MCF 10A (cell line): ENCODE data around the gene ZIC1. TPM values are rescaled to one million over a fixed set of nuclear protein-coding genes. Genes with fewer than 3 reads are reported as not detected.

Experiments used
- BruUV-seq: library from RNA; stranded (reverse); fragments of 400-500 nt; replicated peaks from 2 replicates; lab custom pipeline; 2021; lab: Mats Ljungman, UMichigan
- CTCF ChIA-PET: fragments of 300-600 bp; sonication (Branson Sonifier 250); formaldehyde crosslinking; extraction: SDS; loops from one replicate; lab custom pipeline; 2021; ENCODE audit warnings: antibody characterized with exemption, inconsistent platforms; lab: Yijun Ruan, JAX
- POLR2A ChIA-PET: fragments of 300-600, 350-650 bp; sonication (Branson Sonifier 250); formaldehyde crosslinking; extraction: SDS; loops from one replicate; lab custom pipeline; 2020; ENCODE audit warnings: antibody characterized with exemption, inconsistent platforms; lab: Yijun Ruan, JAX
- DNase-seq: peaks from one replicate; pipeline ENCODE4 v3.0.0-alpha.2; 2018; ENCODE audit not compliant: unreplicated experiment
- H3K27ac Mint-ChIP-seq: one replicate; pipeline ENCODE4 v1.8.0; 2022; ENCODE audit warnings: mild to moderate bottlenecking, low read depth, mixed read lengths; ENCODE audit not compliant: unreplicated experiment
- H3K27me3 Mint-ChIP-seq: one replicate; pipeline ENCODE4 v1.8.0; 2022; ENCODE audit warnings: mixed read lengths; ENCODE audit not compliant: insufficient read depth, unreplicated experiment
- H3K36me3 Mint-ChIP-seq: one replicate; pipeline ENCODE4 v1.8.0; 2022; ENCODE audit warnings: mild to moderate bottlenecking, moderate library complexity, mixed read lengths; ENCODE audit not compliant: insufficient read depth, unreplicated experiment
- H3K4me1 Mint-ChIP-seq: one replicate; pipeline ENCODE4 v1.8.0; 2022; ENCODE audit warnings: mixed read lengths; ENCODE audit not compliant: insufficient read depth, unreplicated experiment
- H3K4me3 Mint-ChIP-seq: one replicate; pipeline ENCODE4 v1.8.0; 2022; ENCODE audit warnings: mild to moderate bottlenecking, moderate library complexity, mixed read lengths; ENCODE audit not compliant: unreplicated experiment
- H3K9me3 Mint-ChIP-seq: one replicate; pipeline ENCODE4 v1.8.0; 2022; ENCODE audit warnings: mixed read lengths; ENCODE audit not compliant: unreplicated experiment
- CTCF ChIP-seq: fragments of 200-600 bp; IDR thresholded peaks from one replicate; pipeline ENCODE4 v1.8.0; 2022; ENCODE audit warnings: antibody characterized with exemption, mild to moderate bottlenecking; ENCODE audit not compliant: unreplicated experiment
- intact Hi-C: fragments of 100-400 bp; cut with micrococcal nuclease; formaldehyde crosslinking; loops from 2 replicates; pipeline ENCODE4 v1.14.1; 2022
- total RNA-seq: library from RNA; stranded (reverse); gene quantifications from 2 replicates; pipeline ENCODE4 v1.2.3, GENCODE V29; 2022

ZIC1 gene
- total RNA-seq, 1 experiment from 2014 or later = not detected

GRCh38 chr3:147418808-147419701, 9.9 kb downstream of the ZIC1 start:
- no peak for DNase-seq
- intact Hi-C loops = no loop called here
- H3K4me1 Mint-ChIP-seq = no peaks in the 10 kb centered on the region
- ChIA-PET POLR2A (no interaction called here), CTCF (interaction anchor here (0.6 kb wide), 1 partner anchor 696 kb away, joined by 5 read pairs; no protein-coding TSS in a partner anchor)
- no peak overlapping the region for H3K27ac Mint-ChIP-seq
- H3K36me3 Mint-ChIP-seq = no peaks in the 10 kb centered on the region
- H3K4me3 Mint-ChIP-seq = no peak overlapping the region
- BruUV-seq = no TSS peak
- H3K9me3 Mint-ChIP-seq = no peaks in the 10 kb centered on the region
- peaks cover 21% of the 10 kb centered on the region for H3K27me3 Mint-ChIP-seq
- TF ChIP-seq CTCF = no peak

GRCh38 chr3:147419781-147420224, 10.6 kb downstream of the ZIC1 start:
- no peak for DNase-seq
- H3K9me3 Mint-ChIP-seq = no peaks in the 10 kb centered on the region
- no peak overlapping the region for H3K4me3 Mint-ChIP-seq
- no peaks in the 10 kb centered on the region for H3K36me3 Mint-ChIP-seq
- POLR2A ChIA-PET = no interaction called here
- TF ChIP-seq CTCF = no peak
- no peak overlapping the region for H3K27ac Mint-ChIP-seq
- intact Hi-C loops = no loop called here
- no TSS peak for BruUV-seq
- CTCF ChIA-PET = no interaction called here
- peaks cover 24% of the 10 kb centered on the region for H3K27me3 Mint-ChIP-seq
- no peaks in the 10 kb centered on the region for H3K4me1 Mint-ChIP-seq

DNA sequence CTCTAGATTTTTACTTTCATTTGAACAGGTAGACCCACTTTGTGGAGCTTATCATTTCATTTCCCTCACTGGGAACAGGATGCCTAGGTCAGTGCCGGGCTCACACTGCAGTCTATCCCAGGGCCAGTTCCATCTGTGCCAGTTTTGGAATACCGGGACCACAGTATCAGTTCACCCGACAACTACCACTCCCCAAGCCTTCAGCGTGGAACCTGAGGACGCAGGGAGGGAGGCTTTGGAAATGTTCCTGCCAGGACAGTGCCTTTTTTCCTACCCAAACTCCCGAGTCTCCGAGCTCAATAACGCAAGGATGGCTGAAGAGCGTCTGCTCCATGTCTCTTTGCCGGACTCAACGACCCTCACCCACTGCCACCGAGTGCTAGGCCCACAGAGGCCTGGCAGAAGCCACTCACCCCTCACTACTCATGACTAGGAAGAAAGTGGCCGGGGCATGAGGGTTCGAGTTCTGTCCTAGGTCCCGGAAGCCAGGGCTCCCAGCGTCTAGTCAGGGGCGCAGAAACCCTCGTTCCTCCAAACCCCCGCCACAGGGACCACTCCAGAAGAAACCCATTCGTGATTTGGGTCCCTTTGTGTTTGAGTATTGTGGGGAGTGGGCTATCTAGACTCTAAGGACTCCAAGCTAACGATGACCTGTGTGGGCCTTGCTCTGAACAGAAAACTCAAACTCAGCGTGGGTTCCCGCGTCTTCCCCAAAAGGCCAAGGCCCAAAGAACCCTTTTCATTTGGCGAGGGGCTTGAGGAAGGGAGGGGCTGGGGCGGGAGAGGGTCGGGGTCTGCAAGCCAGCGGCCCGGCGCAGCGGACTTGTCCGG, 11.4 kb downstream of the ZIC1 start:
- Mint-ChIP-seq H3K36me3 (no peaks in the 10 kb centered on the region), H3K27ac (no peak overlapping the region), H3K27me3 (peaks cover 24% of the 10 kb centered on the region), H3K9me3 (no peaks in the 10 kb centered on the region), H3K4me1 (no peaks in the 10 kb centered on the region), H3K4me3 (no peak overlapping the region)
- POLR2A ChIA-PET = no interaction called here
- DNase-seq = no peak
- TF ChIP-seq CTCF = no peak
- no TSS peak for BruUV-seq
- intact Hi-C loops = no loop called here
- CTCF ChIA-PET = no interaction called here
